GM23338 (cell line): Measurements from ENCODE around the gene DRD4. TPM values are rescaled to one million over a fixed set of nuclear protein-coding genes. Genes with fewer than 3 reads are reported as not detected.

Experiments
- ATAC-seq: fragments of 200-7000 bp; cut with Tn5 transposase; 3 replicates; pipeline ENCODE4 v1.9.1; 2020
- DNase-seq: peaks from one replicate; pipeline ENCODE4 v3.0.0-alpha.2; 2015; ENCODE audit warnings: low spot score
- H2AFZ ChIP-seq: fragments of 200-600 bp; sonication (generic); 2 replicates; pipeline ENCODE4 v1.8.0; 2016; ENCODE audit warnings: antibody characterized with exemption, mild to moderate bottlenecking, moderate library complexity
- H3F3A ChIP-seq: fragments of 200-600 bp; sonication (generic); replicated peaks from 2 replicates; pipeline ENCODE4 v1.8.0; 2017; ENCODE audit warnings: antibody characterized with exemption, mixed run types, low read depth
- H3K27ac ChIP-seq: fragments of 200-600 bp; sonication (generic); 2 replicates; pipeline ENCODE4 v1.6.1; 2016; ENCODE audit warnings: low read depth
- H3K27me3 ChIP-seq: fragments of 200-600 bp; sonication (generic); 2 replicates; pipeline ENCODE4 v1.8.0; 2016; ENCODE audit warnings: mild to moderate bottlenecking, mixed run types, moderate library complexity; ENCODE audit not compliant: insufficient read depth
- H3K36me3 ChIP-seq: fragments of 200-600 bp; sonication (generic); 2 replicates; pipeline ENCODE4 v1.8.0; 2016; ENCODE audit warnings: mild to moderate bottlenecking; ENCODE audit not compliant: insufficient read depth
- H3K4me1 ChIP-seq: fragments of 200-600 bp; sonication (generic); 2 replicates; pipeline ENCODE4 v1.8.0; 2016; ENCODE audit warnings: mild to moderate bottlenecking, moderate library complexity; ENCODE audit not compliant: insufficient read depth
- H3K4me2 ChIP-seq: fragments of 200-600 bp; sonication (generic); 2 replicates; pipeline ENCODE4 v1.7.1; 2017; ENCODE audit warnings: mixed run types
- H3K4me3 ChIP-seq: fragments of 200-600 bp; sonication (generic); 2 replicates; pipeline ENCODE4 v1.6.1; 2016; ENCODE audit warnings: mixed run types
- H3K79me2 ChIP-seq: fragments of 200-600 bp; sonication (generic); replicated peaks from 2 replicates; pipeline ENCODE4 v1.8.0; 2017; ENCODE audit warnings: mild to moderate bottlenecking; ENCODE audit not compliant: insufficient read depth
- H3K9me2 ChIP-seq: fragments of 200-600 bp; sonication (generic); 2 replicates; pipeline ENCODE4 v1.8.0; 2017; ENCODE audit not compliant: insufficient read depth
- H4K20me1 ChIP-seq: fragments of 200-600 bp; sonication (generic); replicated peaks from 2 replicates; pipeline ENCODE4 v1.8.0; 2017; ENCODE audit warnings: mild to moderate bottlenecking; ENCODE audit not compliant: insufficient read depth
- H3K27ac Mint-ChIP-seq: 2 replicates; pipeline ENCODE4 v1.8.0; 2020; ENCODE audit warnings: inconsistent platforms, mild to moderate bottlenecking, moderate library complexity, mixed read lengths
- H3K27me3 Mint-ChIP-seq: 3 replicates; pipeline ENCODE4 v1.8.0; 2022; ENCODE audit warnings: low read depth, mild to moderate bottlenecking, moderate library complexity, mixed read lengths, inconsistent platforms; ENCODE audit not compliant: insufficient read depth, poor library complexity
- H3K36me3 Mint-ChIP-seq: 3 replicates; pipeline ENCODE4 v1.8.0; 2021; ENCODE audit warnings: low read depth, mild to moderate bottlenecking, inconsistent platforms, moderate library complexity, mixed read lengths
- H3K4me1 Mint-ChIP-seq: 3 replicates; pipeline ENCODE4 v1.8.0; 2020; ENCODE audit warnings: mild to moderate bottlenecking, inconsistent platforms, mixed read lengths
- H3K4me3 Mint-ChIP-seq: 3 replicates; pipeline ENCODE4 v1.8.0; 2021; ENCODE audit warnings: moderate library complexity, mild to moderate bottlenecking, inconsistent platforms, mixed read lengths
- H3K9me3 Mint-ChIP-seq: 3 replicates; pipeline ENCODE4 v1.8.0; 2020; ENCODE audit warnings: moderate library complexity, mild to moderate bottlenecking, inconsistent platforms, mixed read lengths
- EZH2 ChIP-seq: fragments of 200-600 bp; sonication (generic); IDR thresholded peaks from one replicate; pipeline ENCODE4 v1.8.0; 2017; ENCODE audit warnings: antibody characterized with exemption, mild to moderate bottlenecking, low read depth; ENCODE audit not compliant: unreplicated experiment
- EZH2phosphoT487 ChIP-seq: fragments of 200-600 bp; sonication (generic); IDR thresholded peaks from one replicate; pipeline ENCODE4 v1.8.1; 2018; ENCODE audit warnings: antibody characterized with exemption; ENCODE audit not compliant: unreplicated experiment
- STAT1 ChIP-seq: IDR thresholded peaks from one replicate; pipeline ENCODE4 v1.6.1; 2016; ENCODE audit warnings: antibody characterized with exemption; ENCODE audit not compliant: unreplicated experiment
- ZNF114 ChIP-seq: fragments of 250-450 bp; sonication (Bioruptor Pico); IDR thresholded peaks from 2 replicates; pipeline ENCODE4 v1.5.0; 2020; ENCODE audit warnings: mild to moderate bottlenecking, moderate library complexity
- polyA plus RNA-seq: library from polyadenylated mRNA; unstranded; fragments of >200 nt; fragmentation: Nextera tagmentation; extraction: Ambion mirVana; gene quantifications from 2 replicates; pipeline ENCODE4 v1.2.1, GENCODE V29; 2016
- total RNA-seq: library from RNA; depleted of rRNA; stranded (reverse); fragments of >200 nt; shearing (Covaris generic); gene quantifications from 2 replicates; pipeline ENCODE4 v1.2.3, GENCODE V29; 2014
- TF ChIP-seq, protein P1 (sequence below): IDR thresholded peaks from one replicate; pipeline ENCODE4 v1.6.1; 2018; ENCODE audit warnings: antibody characterized with exemption; ENCODE audit not compliant: unreplicated experiment
- TF ChIP-seq, protein P2 (sequence below): fragments of 250-450 bp; sonication (Bioruptor Pico); IDR thresholded peaks from 2 replicates; pipeline ENCODE4 v1.5.0; 2020; ENCODE audit warnings: mild to moderate bottlenecking, moderate library complexity
- TF ChIP-seq, protein P3 (sequence below): IDR thresholded peaks from 2 replicates; pipeline ENCODE4 v1.6.1; 2016; ENCODE audit warnings: antibody characterized with exemption
- TF ChIP-seq, protein P4 (sequence below), 2 experiments: fragments of 200-600 bp in 1 of 2; sonication (generic) in 1 of 2; conservative IDR thresholded peaks; 2 replicates each; pipeline versions ENCODE4 v1.5.1 to v1.6.1; 2016 to 2017; ENCODE audit warnings: antibody characterized with exemption in 2 of 2, low read depth in 2 of 2, mild to moderate bottlenecking in 2 of 2, moderate library complexity in 1 of 2

The DRD4 gene
- total and polyA plus RNA-seq, 2 experiments from 2014 or later: 1.0 to 1.8 TPM

DNA sequence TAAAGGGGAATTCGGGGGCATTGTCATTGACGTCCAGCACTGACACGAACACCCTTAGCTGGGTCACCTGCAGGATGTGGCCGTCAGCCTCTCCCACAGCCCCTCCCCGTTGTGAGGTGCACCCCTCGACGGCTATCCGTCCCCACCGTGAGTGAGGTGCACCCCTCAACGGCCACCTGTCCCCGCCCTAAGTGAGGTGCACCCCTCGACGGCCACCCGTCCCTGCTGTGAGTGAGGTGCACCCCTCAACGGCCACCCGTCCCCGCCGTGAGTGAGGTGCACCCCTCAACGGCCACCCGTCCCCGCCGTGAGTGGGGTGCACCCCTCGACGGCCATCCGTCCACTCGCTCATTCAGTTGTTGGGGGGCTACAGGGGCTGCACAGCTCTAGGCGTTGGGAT, 15.2 kb upstream of the DRD4 start (continued):
- TF ChIP-seq, protein P1, sequence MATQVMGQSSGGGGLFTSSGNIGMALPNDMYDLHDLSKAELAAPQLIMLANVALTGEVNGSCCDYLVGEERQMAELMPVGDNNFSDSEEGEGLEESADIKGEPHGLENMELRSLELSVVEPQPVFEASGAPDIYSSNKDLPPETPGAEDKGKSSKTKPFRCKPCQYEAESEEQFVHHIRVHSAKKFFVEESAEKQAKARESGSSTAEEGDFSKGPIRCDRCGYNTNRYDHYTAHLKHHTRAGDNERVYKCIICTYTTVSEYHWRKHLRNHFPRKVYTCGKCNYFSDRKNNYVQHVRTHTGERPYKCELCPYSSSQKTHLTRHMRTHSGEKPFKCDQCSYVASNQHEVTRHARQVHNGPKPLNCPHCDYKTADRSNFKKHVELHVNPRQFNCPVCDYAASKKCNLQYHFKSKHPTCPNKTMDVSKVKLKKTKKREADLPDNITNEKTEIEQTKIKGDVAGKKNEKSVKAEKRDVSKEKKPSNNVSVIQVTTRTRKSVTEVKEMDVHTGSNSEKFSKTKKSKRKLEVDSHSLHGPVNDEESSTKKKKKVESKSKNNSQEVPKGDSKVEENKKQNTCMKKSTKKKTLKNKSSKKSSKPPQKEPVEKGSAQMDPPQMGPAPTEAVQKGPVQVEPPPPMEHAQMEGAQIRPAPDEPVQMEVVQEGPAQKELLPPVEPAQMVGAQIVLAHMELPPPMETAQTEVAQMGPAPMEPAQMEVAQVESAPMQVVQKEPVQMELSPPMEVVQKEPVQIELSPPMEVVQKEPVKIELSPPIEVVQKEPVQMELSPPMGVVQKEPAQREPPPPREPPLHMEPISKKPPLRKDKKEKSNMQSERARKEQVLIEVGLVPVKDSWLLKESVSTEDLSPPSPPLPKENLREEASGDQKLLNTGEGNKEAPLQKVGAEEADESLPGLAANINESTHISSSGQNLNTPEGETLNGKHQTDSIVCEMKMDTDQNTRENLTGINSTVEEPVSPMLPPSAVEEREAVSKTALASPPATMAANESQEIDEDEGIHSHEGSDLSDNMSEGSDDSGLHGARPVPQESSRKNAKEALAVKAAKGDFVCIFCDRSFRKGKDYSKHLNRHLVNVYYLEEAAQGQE: no peak

GRCh38 chr11:623349-623869, 13.7 kb upstream of the DRD4 start:
- H3K4me3 Mint-ChIP-seq: no peak overlapping the region
- H3K36me3 Mint-ChIP-seq: peaks cover 3% of the 10 kb centered on the region; the same call in 1 of the 3 replicates
- H3K79me2 ChIP-seq: no peaks in the 10 kb centered on the region
- no peaks in the 10 kb centered on the region for H3K4me1 ChIP-seq
- H4K20me1 ChIP-seq: no peaks in the 10 kb centered on the region
- peaks cover 8% of the 10 kb centered on the region for H3K4me1 Mint-ChIP-seq
- no peak overlapping the region for H2AFZ ChIP-seq
- no peaks in the 10 kb centered on the region for H3K9me2 ChIP-seq
- peaks cover 9% of the 10 kb centered on the region for H3K9me3 Mint-ChIP-seq
- DNase-seq (no peak), ATAC-seq (no peak)
- no peak overlapping the region for H3K4me2 ChIP-seq
- H3K27ac ChIP-seq: no peak overlapping the region
- H3K27me3 Mint-ChIP-seq: peaks cover 24% of the 10 kb centered on the region
- no peak overlapping the region for H3K27ac Mint-ChIP-seq
- no peak overlapping the region for H3K4me3 ChIP-seq
- no peaks in the 10 kb centered on the region for H3K36me3 ChIP-seq
- peaks cover 21% of the 10 kb centered on the region for H3K27me3 ChIP-seq
- 0 out of 2 replicates have a peak, but pooled peaks cover 1% of the 10 kb centered on the region for H3F3A ChIP-seq
- TF ChIP-seq, protein P2, sequence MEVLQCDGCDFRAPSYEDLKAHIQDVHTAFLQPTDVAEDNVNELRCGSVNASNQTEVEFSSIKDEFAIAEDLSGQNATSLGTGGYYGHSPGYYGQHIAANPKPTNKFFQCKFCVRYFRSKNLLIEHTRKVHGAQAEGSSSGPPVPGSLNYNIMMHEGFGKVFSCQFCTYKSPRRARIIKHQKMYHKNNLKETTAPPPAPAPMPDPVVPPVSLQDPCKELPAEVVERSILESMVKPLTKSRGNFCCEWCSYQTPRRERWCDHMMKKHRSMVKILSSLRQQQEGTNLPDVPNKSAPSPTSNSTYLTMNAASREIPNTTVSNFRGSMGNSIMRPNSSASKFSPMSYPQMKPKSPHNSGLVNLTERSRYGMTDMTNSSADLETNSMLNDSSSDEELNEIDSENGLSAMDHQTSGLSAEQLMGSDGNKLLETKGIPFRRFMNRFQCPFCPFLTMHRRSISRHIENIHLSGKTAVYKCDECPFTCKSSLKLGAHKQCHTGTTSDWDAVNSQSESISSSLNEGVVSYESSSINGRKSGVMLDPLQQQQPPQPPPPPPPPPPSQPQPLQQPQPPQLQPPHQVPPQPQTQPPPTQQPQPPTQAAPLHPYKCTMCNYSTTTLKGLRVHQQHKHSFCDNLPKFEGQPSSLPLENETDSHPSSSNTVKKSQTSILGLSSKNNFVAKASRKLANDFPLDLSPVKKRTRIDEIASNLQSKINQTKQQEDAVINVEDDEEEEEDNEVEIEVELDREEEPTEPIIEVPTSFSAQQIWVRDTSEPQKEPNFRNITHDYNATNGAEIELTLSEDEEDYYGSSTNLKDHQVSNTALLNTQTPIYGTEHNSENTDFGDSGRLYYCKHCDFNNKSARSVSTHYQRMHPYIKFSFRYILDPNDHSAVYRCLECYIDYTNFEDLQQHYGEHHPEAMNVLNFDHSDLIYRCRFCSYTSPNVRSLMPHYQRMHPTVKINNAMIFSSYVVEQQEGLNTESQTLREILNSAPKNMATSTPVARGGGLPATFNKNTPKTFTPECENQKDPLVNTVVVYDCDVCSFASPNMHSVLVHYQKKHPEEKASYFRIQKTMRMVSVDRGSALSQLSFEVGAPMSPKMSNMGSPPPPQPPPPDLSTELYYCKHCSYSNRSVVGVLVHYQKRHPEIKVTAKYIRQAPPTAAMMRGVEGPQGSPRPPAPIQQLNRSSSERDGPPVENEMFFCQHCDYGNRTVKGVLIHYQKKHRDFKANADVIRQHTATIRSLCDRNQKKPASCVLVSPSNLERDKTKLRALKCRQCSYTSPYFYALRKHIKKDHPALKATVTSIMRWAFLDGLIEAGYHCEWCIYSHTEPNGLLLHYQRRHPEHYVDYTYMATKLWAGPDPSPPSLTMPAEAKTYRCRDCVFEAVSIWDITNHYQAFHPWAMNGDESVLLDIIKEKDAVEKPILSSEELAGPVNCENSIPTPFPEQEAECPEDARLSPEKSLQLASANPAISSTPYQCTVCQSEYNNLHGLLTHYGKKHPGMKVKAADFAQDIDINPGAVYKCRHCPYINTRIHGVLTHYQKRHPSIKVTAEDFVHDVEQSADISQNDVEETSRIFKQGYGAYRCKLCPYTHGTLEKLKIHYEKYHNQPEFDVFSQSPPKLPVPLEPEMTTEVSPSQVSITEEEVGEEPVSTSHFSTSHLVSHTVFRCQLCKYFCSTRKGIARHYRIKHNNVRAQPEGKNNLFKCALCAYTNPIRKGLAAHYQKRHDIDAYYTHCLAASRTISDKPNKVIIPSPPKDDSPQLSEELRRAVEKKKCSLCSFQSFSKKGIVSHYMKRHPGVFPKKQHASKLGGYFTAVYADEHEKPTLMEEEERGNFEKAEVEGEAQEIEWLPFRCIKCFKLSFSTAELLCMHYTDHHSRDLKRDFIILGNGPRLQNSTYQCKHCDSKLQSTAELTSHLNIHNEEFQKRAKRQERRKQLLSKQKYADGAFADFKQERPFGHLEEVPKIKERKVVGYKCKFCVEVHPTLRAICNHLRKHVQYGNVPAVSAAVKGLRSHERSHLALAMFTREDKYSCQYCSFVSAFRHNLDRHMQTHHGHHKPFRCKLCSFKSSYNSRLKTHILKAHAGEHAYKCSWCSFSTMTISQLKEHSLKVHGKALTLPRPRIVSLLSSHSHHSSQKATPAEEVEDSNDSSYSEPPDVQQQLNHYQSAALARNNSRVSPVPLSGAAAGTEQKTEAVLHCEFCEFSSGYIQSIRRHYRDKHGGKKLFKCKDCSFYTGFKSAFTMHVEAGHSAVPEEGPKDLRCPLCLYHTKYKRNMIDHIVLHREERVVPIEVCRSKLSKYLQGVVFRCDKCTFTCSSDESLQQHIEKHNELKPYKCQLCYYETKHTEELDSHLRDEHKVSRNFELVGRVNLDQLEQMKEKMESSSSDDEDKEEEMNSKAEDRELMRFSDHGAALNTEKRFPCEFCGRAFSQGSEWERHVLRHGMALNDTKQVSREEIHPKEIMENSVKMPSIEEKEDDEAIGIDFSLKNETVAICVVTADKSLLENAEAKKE (CRISPR knock-in tag): no peak
- TF ChIP-seq ZNF114 (CRISPR knock-in tag) (no peak), EZH2 (no peak), STAT1 (no peak), EZH2phosphoT487 (no peak)
- TF ChIP-seq, protein P3, sequence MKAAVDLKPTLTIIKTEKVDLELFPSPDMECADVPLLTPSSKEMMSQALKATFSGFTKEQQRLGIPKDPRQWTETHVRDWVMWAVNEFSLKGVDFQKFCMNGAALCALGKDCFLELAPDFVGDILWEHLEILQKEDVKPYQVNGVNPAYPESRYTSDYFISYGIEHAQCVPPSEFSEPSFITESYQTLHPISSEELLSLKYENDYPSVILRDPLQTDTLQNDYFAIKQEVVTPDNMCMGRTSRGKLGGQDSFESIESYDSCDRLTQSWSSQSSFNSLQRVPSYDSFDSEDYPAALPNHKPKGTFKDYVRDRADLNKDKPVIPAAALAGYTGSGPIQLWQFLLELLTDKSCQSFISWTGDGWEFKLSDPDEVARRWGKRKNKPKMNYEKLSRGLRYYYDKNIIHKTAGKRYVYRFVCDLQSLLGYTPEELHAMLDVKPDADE: no peak
- TF ChIP-seq, protein P4, sequence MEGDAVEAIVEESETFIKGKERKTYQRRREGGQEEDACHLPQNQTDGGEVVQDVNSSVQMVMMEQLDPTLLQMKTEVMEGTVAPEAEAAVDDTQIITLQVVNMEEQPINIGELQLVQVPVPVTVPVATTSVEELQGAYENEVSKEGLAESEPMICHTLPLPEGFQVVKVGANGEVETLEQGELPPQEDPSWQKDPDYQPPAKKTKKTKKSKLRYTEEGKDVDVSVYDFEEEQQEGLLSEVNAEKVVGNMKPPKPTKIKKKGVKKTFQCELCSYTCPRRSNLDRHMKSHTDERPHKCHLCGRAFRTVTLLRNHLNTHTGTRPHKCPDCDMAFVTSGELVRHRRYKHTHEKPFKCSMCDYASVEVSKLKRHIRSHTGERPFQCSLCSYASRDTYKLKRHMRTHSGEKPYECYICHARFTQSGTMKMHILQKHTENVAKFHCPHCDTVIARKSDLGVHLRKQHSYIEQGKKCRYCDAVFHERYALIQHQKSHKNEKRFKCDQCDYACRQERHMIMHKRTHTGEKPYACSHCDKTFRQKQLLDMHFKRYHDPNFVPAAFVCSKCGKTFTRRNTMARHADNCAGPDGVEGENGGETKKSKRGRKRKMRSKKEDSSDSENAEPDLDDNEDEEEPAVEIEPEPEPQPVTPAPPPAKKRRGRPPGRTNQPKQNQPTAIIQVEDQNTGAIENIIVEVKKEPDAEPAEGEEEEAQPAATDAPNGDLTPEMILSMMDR (conservative IDR thresholded peaks at IDR 0.05; ENCODE audit: low read depth in 2 of 2): no peak
- TF ChIP-seq, protein P1: no peak
